ENCODE results near the gene SATB2. TPM values are rescaled to one million over a fixed set of nuclear protein-coding genes. Genes with fewer than 3 reads are reported as not detected.

The SATB2 gene
- total RNA-seq, 3 donors from 2014 or later, result 125 to 328 (median 183) TPM

DNA sequence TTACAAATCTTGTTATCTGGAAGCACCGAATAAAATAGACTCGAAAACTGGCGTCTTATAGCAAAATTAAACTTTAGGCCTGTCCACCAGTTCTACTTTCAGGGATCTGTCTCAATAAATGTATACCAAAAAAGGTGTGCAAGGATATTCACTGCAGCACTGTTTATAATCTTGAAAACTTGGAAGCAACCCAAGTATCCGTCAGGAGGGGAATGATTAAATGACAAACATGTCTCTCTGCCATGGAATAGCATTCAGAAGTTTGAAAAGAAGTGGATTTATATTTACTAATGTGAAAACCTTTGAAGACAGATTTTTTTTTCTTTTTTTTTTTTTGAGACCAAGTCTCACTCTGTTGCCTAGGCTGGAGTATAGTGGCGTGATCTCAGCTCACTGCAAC is 32.3 kb upstream of the SATB2 start:
- no peaks in the 10 kb centered on the region for H3K36me3 ChIP-seq (ENCODE audit: low read depth)
- intact Hi-C loops (cut with DNase I, micrococcal nuclease), result no loop called here
- no peak overlapping the region for H3K4me3 ChIP-seq
- no peaks in the 10 kb centered on the region for H3K9me3 ChIP-seq
- no peak for DNase-seq
- no peak for ATAC-seq
- H3K4me1 ChIP-seq (ENCODE audit: low read depth), result no peaks in the 10 kb centered on the region
- TF ChIP-seq, protein P1, sequence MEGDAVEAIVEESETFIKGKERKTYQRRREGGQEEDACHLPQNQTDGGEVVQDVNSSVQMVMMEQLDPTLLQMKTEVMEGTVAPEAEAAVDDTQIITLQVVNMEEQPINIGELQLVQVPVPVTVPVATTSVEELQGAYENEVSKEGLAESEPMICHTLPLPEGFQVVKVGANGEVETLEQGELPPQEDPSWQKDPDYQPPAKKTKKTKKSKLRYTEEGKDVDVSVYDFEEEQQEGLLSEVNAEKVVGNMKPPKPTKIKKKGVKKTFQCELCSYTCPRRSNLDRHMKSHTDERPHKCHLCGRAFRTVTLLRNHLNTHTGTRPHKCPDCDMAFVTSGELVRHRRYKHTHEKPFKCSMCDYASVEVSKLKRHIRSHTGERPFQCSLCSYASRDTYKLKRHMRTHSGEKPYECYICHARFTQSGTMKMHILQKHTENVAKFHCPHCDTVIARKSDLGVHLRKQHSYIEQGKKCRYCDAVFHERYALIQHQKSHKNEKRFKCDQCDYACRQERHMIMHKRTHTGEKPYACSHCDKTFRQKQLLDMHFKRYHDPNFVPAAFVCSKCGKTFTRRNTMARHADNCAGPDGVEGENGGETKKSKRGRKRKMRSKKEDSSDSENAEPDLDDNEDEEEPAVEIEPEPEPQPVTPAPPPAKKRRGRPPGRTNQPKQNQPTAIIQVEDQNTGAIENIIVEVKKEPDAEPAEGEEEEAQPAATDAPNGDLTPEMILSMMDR (IDR thresholded peaks at IDR 0.05), result no peak

DNA sequence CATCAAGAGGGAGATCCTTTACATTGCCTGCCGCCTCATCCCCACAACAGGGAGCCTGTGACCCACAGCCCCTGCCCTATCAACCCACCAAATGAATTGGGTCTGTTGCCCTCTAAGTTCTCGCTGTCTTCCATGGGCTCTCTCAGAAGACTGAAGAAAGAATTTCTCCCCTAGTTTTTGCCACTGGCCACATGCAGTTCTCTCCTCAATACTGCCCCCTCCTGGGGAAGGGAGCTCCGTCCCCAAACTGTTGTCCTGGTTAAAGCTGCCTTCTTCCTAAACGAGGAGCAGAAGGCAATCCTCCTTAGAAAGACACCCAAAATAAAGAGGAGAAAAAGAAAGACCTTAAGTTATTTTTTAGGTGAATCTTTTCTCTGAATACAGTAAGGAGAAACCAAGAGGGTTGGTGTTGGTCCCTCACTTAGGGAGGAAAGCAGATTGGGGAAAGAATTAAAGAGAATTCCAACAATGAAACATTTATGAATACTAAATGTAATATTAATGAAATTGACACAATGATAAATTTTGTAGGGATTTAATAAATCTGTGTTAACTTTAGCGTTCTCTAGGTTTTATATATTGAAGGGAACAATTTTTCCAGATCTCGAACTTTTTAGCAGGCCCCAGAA is 31.1 kb upstream of the SATB2 start:
- Histone ChIP-seq H3K9me3 (no peaks in the 10 kb centered on the region), H3K36me3 (ENCODE audit: low read depth) (no peaks in the 10 kb centered on the region), H3K4me3 (no peak overlapping the region), H3K4me1 (ENCODE audit: low read depth) (no peaks in the 10 kb centered on the region)
- intact Hi-C loops (cut with DNase I, micrococcal nuclease), result no loop called here
- ATAC-seq, result peak; percentile 68
- DNase-seq, result peak in 2 of 3 donors; percentile 69 to 87
- TF ChIP-seq, protein P1 (IDR thresholded peaks at IDR 0.05), result peak; percentile 65

DNA sequence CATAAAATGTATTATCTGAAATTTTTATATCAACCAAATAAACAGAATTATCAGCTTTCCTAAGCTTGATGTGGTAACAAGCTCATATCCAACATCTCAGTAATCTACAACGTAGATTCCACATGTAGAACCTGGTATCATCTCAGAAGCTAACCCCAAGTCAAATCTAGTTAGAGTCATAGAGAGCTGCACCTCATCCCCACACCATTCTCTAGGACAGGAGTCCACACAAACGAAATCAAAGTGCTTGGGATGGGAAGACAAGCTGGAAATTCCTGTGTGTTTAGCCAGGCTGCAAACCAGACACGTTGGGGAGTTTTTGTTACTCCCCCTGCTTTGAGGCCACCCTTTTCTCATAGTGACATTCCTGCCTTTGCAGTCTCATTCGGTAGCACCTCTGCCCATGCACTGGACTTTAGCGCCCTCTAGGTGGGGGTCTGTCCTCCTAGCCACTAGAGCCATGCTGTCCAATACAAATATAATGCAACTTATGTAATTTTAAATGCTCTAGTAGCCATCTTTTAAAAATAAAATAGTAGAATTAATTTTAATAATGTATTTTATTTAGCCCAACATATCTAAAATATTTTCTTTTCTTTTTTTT is 28.1 kb upstream of the SATB2 start:
- DNase-seq (peak; percentile 62 to 94 (median 80)), ATAC-seq (peak; percentile 88)
- Histone ChIP-seq H3K9me3 (no peaks in the 10 kb centered on the region), H3K36me3 (ENCODE audit: low read depth) (no peaks in the 10 kb centered on the region), H3K4me1 (ENCODE audit: low read depth) (no peaks in the 10 kb centered on the region), H3K4me3 (no peak overlapping the region)
- TF ChIP-seq, protein P1 (IDR thresholded peaks at IDR 0.05), result no peak
- intact Hi-C loops (cut with DNase I, micrococcal nuclease), result no loop called here

DNA sequence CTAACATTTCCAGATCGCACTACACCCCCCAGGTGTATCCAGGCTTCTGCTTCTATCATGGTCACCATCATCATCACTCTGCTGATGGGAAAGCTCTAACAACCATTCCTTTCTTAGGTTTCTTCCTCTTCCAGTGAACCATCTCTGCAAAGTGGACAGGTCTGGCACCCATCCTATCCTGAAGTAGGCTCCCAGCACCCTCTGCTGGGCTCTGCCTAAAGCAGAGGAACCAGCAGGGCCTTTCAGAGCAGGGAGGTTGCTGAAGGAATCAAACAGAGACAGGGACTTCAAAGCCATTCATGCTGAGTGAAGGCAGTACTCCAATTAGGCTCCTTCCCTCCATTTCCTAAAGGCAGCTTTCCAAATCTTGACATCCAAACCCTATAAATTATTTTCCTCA is 27.2 kb upstream of the SATB2 start:
- ATAC-seq, result peak; percentile 80
- Histone ChIP-seq H3K9me3 (no peaks in the 10 kb centered on the region), H3K4me1 (ENCODE audit: low read depth) (no peaks in the 10 kb centered on the region), H3K4me3 (no peak overlapping the region), H3K36me3 (ENCODE audit: low read depth) (no peaks in the 10 kb centered on the region)
- intact Hi-C loops (cut with DNase I, micrococcal nuclease), result no loop called here
- peak in 2 of 3 donors; percentile 64 to 68 for DNase-seq
- TF ChIP-seq, protein P1 (IDR thresholded peaks at IDR 0.05), result no peak

DNA sequence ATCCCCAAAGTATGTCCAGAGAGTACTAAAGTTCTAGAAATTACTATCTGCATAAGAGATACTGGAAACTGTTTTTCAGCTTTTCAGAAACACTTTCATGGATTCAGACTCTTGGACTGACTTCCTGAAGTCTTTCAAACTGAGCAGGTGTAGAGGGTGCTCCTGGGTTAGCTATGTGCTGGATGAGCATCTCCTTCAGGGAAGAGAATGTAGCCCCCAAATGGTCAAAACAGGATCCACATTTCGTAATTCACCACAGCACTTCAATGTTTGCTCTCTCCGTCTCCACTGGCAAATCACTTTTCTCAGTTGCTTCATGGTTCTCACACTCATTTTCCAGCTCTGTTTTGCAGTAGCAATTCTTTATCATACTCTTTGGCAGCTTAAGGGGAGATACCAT is 23.2 kb upstream of the SATB2 start:
- DNase-seq, result no peak
- no peak overlapping the region for H3K4me3 ChIP-seq
- ATAC-seq, result no peak
- intact Hi-C loops (cut with DNase I, micrococcal nuclease), result no loop called here
- H3K9me3 ChIP-seq, result no peaks in the 10 kb centered on the region
- TF ChIP-seq, protein P1 (IDR thresholded peaks at IDR 0.05), result no peak
- H3K4me1 ChIP-seq (ENCODE audit: low read depth), result no peaks in the 10 kb centered on the region
- H3K36me3 ChIP-seq (ENCODE audit: low read depth), result no peaks in the 10 kb centered on the region
